HepG2 (cell line): ENCODE data around the gene CDKN3. TPM values are rescaled to one million over a fixed set of nuclear protein-coding genes. Genes with fewer than 3 reads are reported as not detected.
A peak's percentile ranks its signal among the peaks of the same experiment; 100 is the strongest.

Source experiments
- CEBPZ ChIP-seq: IDR thresholded peaks from 2 replicates; pipeline ENCODE4 v1.6.1; 2012; ENCODE audit warnings: low read length, improper control_type of control experiment
- FOXP1 ChIP-seq, 2 experiments: fragments of 450-650 bp in 1 of 2; IDR thresholded peaks; 2 replicates each; pipeline ENCODE4 v1.6.1; 2017 to 2018; ENCODE audit warnings: antibody characterized with exemption in 1 of 2
- HMGXB4 ChIP-seq, 2 experiments: sonication (generic) in 1 of 2; formaldehyde crosslinking in 1 of 2; IDR thresholded peaks; 2 replicates each; pipeline versions ENCODE4 v1.4.0 to v1.6.1; 2018 to 2020; ENCODE audit warnings: missing genetic modification reagents in 2 of 2, borderline replicate concordance in 1 of 2, low read depth in 1 of 2, mild to moderate bottlenecking in 1 of 2, missing biosample characterization in 1 of 2
- MYPOP ChIP-seq: sonication (generic); formaldehyde crosslinking; IDR thresholded peaks from 2 replicates; pipeline ENCODE4 v1.8.1; 2023; ENCODE audit warnings: mild to moderate bottlenecking, moderate library complexity, missing genetic modification reagents
- NFKB2 ChIP-seq: sonication (generic); formaldehyde crosslinking; IDR thresholded peaks from 2 replicates; pipeline ENCODE4 v1.4.0; 2020; ENCODE audit warnings: missing genetic modification reagents, borderline replicate concordance
- PATZ1 ChIP-seq: sonication (generic); formaldehyde crosslinking; IDR thresholded peaks from 2 replicates; pipeline ENCODE4 v1.4.0; 2020; ENCODE audit warnings: missing genetic modification reagents
- PHF5A ChIP-seq: IDR thresholded peaks from one replicate; pipeline ENCODE4 v1.6.1; 2018; ENCODE audit warnings: low read depth, missing genetic modification reagents; ENCODE audit not compliant: unreplicated experiment
- PRMT3 ChIP-seq: sonication (generic); formaldehyde crosslinking; IDR thresholded peaks from 2 replicates; pipeline ENCODE4 v1.8.1; 2022; ENCODE audit warnings: low read depth, mild to moderate bottlenecking, moderate library complexity, missing genetic modification reagents, borderline replicate concordance
- REXO4 ChIP-seq: sonication (generic); formaldehyde crosslinking; IDR thresholded peaks from 2 replicates; pipeline ENCODE4 v1.8.0; 2022; ENCODE audit warnings: missing genetic modification reagents, mild to moderate bottlenecking, borderline replicate concordance
- ZBTB1 ChIP-seq: sonication (generic); formaldehyde crosslinking; IDR thresholded peaks from 2 replicates; pipeline ENCODE4 v1.4.0; 2020; ENCODE audit warnings: missing genetic modification reagents, borderline replicate concordance
- ZNF225 ChIP-seq: sonication (generic); formaldehyde crosslinking; IDR thresholded peaks from 2 replicates; pipeline ENCODE4 v1.4.0; 2020; ENCODE audit warnings: mild to moderate bottlenecking, missing genetic modification reagents
- ZNF562 ChIP-seq: sonication (generic); formaldehyde crosslinking; IDR thresholded peaks from 2 replicates; pipeline ENCODE4 v1.8.0; 2022; ENCODE audit warnings: missing genetic modification reagents, borderline replicate concordance
- ZNF607 ChIP-seq: sonication (generic); formaldehyde crosslinking; IDR thresholded peaks from 2 replicates; pipeline ENCODE4 v1.5.1; 2020; ENCODE audit warnings: missing genetic modification reagents, mild to moderate bottlenecking, borderline replicate concordance
- ZNF615 ChIP-seq: sonication (generic); formaldehyde crosslinking; IDR thresholded peaks from 2 replicates; pipeline ENCODE4 v1.5.0; 2020; ENCODE audit warnings: mild to moderate bottlenecking, missing genetic modification reagents, borderline replicate concordance
- ZNF770 ChIP-seq: sonication (generic); formaldehyde crosslinking; IDR thresholded peaks from 2 replicates; pipeline ENCODE4 v1.5.0; 2020; ENCODE audit warnings: mild to moderate bottlenecking, missing genetic modification reagents
- ZNF776 ChIP-seq: sonication (generic); formaldehyde crosslinking; IDR thresholded peaks from 2 replicates; pipeline ENCODE4 v1.4.0; 2020; ENCODE audit warnings: mild to moderate bottlenecking, missing genetic modification reagents
- polyA plus RNA-seq, 8 experiments: library from polyadenylated mRNA; depleted of rRNA in 3 of 8; stranded (reverse) in 7 of 8; unstranded in 1 of 8; fragments of >200 nt; fragmentation: Illumina TruSeq in 4 of 8; extraction: Trizol in 4 of 8; gene quantifications; 2 replicates each; pipeline versions ENCODE4 v1.2.1 to v1.2.3, GENCODE V29; 2011 to 2016; ENCODE audit warnings: low read depth in 4 of 8, missing spikeins in 1 of 8, mixed read lengths in 1 of 8; ENCODE audit not compliant: insufficient read depth in 1 of 8
- total RNA-seq, 5 experiments: library from RNA; depleted of rRNA; stranded (reverse); fragments of >200 nt; fragmentation: Illumina TruSeq; extraction: Trizol; gene quantifications; 2 replicates each; pipeline ENCODE4 v1.2.3, GENCODE V29; 2016; ENCODE audit warnings: low read depth in 1 of 5

CDKN3 gene
- total and polyA plus RNA-seq, 2 of the 13 experiments (the other 11 are each of a cell fraction or from before 2014, with no cell fraction given), result 63.0 to 88.9 TPM

GRCh38 chr14:54396493-54397335 is at the start of gene CDKN3 (continued):
- TF ChIP-seq ZNF562 (no peak), ZNF607 (peak; percentile 82; the same call in 1 of the 2 replicates), CEBPZ (no peak), MYPOP (CRISPR knock-in tag) (peak; percentile 92), REXO4 (CRISPR knock-in tag) (0 out of 2 replicates have a peak, but pooled peaks have one; percentile 20), FOXP1 (IDR thresholded peaks at IDR 0.05) (no peak), FOXP1 (CRISPR knock-in tag; IDR thresholded peaks at IDR 0.05) (no peak), ZNF615 (CRISPR knock-in tag) (no peak), ZNF770 (CRISPR knock-in tag) (no peak), HMGXB4 (CRISPR knock-in tag; IDR thresholded peaks at IDR 0.05; ENCODE audit: borderline replicate concordance in 1 of 2, low read depth in 1 of 2) (peak; percentile 41 to 70; a peak in 3 of 4 replicates), NFKB2 (peak; percentile 69; the same call in 1 of the 2 replicates), ZNF225 (no peak), PHF5A (CRISPR knock-in tag) (no peak), PATZ1 (CRISPR knock-in tag) (no peak; the same call in 1 of the 2 replicates), PRMT3 (CRISPR knock-in tag) (peak; percentile 58; the same call in 1 of the 2 replicates), ZNF776 (CRISPR knock-in tag) (peak; percentile 92), ZBTB1 (CRISPR knock-in tag) (no peak)
